ENCODE data around the gene TMEM37.

DNA sequence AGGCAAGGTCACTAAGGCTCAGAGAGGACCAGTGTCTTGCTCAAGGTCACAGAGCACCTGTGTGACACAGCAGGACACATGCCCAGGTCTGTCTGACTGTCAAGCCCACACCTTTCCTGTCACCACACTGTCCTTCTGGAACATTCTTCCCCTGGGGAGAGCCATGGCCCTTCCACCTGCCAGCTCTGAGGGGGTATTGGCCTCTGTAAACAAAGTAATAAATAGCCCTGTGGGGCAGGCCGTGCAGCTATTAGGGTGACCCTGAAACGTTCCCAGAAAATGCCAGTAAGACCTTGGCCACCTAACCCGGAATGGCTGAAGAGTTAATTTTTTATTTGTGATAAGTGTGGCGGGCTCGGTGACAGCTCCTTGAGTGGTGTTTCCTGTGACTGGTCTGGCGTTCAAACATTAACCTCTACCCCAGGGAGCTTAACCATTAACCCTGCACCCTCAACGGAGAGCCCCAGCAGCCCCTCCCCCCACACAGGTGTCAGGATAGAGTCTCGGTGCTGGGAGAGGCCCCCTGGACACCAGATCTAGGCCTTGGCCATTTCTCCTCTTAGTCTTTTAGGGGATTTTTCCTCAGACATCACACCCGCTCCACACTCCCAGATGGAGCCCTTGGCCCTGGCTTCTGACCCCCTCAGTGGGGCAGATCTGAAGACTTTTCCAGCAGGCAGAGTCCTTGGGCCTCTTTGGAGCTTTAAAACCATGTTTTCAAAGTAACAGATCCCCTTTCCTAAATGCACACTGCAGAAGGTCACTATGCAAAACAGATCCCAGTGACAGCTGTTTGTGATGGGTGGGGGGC is 56.0 kb downstream of the TMEM37 start:
- TF ChIP-seq, protein P1, sequence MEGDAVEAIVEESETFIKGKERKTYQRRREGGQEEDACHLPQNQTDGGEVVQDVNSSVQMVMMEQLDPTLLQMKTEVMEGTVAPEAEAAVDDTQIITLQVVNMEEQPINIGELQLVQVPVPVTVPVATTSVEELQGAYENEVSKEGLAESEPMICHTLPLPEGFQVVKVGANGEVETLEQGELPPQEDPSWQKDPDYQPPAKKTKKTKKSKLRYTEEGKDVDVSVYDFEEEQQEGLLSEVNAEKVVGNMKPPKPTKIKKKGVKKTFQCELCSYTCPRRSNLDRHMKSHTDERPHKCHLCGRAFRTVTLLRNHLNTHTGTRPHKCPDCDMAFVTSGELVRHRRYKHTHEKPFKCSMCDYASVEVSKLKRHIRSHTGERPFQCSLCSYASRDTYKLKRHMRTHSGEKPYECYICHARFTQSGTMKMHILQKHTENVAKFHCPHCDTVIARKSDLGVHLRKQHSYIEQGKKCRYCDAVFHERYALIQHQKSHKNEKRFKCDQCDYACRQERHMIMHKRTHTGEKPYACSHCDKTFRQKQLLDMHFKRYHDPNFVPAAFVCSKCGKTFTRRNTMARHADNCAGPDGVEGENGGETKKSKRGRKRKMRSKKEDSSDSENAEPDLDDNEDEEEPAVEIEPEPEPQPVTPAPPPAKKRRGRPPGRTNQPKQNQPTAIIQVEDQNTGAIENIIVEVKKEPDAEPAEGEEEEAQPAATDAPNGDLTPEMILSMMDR (IDR thresholded peaks at IDR 0.05), result no peak
- TF ChIP-seq POLR2AphosphoS5 (IDR thresholded peaks at IDR 0.05) (no peak), POLR2A (IDR thresholded peaks at IDR 0.05) (no peak), EP300 (IDR thresholded peaks at IDR 0.05) (no peak)
